HEK293 (cell line): ENCODE results near the gene SLC39A1.

Experiments
- CTCF ChIA-PET: fragments of 350-600 bp; formaldehyde crosslinking; extraction: SDS; loops from one replicate; lab custom pipeline; 2021; ENCODE audit warnings: antibody characterized with exemption; lab: Yijun Ruan, JAX
- POLR2A ChIA-PET: fragments of 300-600 bp; formaldehyde crosslinking; extraction: SDS; loops from one replicate; lab custom pipeline; 2020; ENCODE audit warnings: antibody characterized with exemption, inconsistent platforms; lab: Yijun Ruan, JAX
- H3K27ac ChIP-seq: fragments of 200-500 bp; sonication (Bioruptor generic); 2 replicates; pipeline ENCODE4 v1.5.1; 2014; ENCODE audit warnings: low read depth, low read length, control low read depth, inconsistent platforms; ENCODE audit errors: extremely low read depth
- H3K36me3 ChIP-seq, 2 experiments: fragments of 200-500 bp in 1 of 2; sonication (Bioruptor generic) in 1 of 2; 1 replicate in 1 of 2; 2 replicates in 1 of 2; pipeline ENCODE4 v1.5.1; 2014 to 2017; ENCODE audit warnings: inconsistent platforms in 2 of 2, low read length in 2 of 2; ENCODE audit not compliant: control insufficient read depth in 2 of 2, insufficient read depth in 1 of 2
- H3K4me1 ChIP-seq: fragments of 200-500 bp; sonication (Bioruptor generic); 2 replicates; pipeline ENCODE4 v1.5.1; 2014; ENCODE audit warnings: mild to moderate bottlenecking, low read length, inconsistent platforms; ENCODE audit not compliant: control insufficient read depth, insufficient read depth
- H3K4me3 ChIP-seq: 2 replicates; pipeline ENCODE4 v1.5.1; 2011; ENCODE audit warnings: low read depth, mild to moderate bottlenecking, control low read depth, low read length, moderate library complexity
- H3K9me3 ChIP-seq: fragments of 200-500 bp; sonication (Bioruptor generic); 2 replicates; pipeline ENCODE4 v1.5.1; 2014; ENCODE audit warnings: low read depth, low read length, inconsistent platforms; ENCODE audit not compliant: control insufficient read depth, insufficient read depth
- SALL2 ChIP-seq: fragments of 450-650 bp; formaldehyde crosslinking; IDR thresholded peaks from 2 replicates; pipeline ENCODE4 v1.5.0; 2017; ENCODE audit warnings: missing biosample characterization, mild to moderate bottlenecking, missing genetic modification characterization, borderline replicate concordance
- SETDB1 ChIP-seq: IDR thresholded peaks from one replicate; pipeline ENCODE4 v1.6.1; 2017; ENCODE audit warnings: mild to moderate bottlenecking, low read length, moderate library complexity, mixed read lengths; ENCODE audit not compliant: insufficient read length
- WT1 ChIP-seq: fragments of 450-650 bp; formaldehyde crosslinking; IDR thresholded peaks from 2 replicates; pipeline ENCODE4 v1.5.1; 2016; ENCODE audit warnings: missing biosample characterization, missing genetic modification characterization
- ZBTB17 ChIP-seq: fragments of 450-650 bp; formaldehyde crosslinking; IDR thresholded peaks from 2 replicates; pipeline ENCODE4 v1.5.1; 2016; ENCODE audit warnings: missing biosample characterization, missing genetic modification characterization
- ZBTB20 ChIP-seq: fragments of 450-650 bp; formaldehyde crosslinking; IDR thresholded peaks from 2 replicates; pipeline ENCODE4 v1.5.1; 2016; ENCODE audit warnings: missing biosample characterization, missing genetic modification characterization
- ZBTB21 ChIP-seq: fragments of 450-650 bp; formaldehyde crosslinking; IDR thresholded peaks from 2 replicates; pipeline ENCODE4 v1.5.1; 2017; ENCODE audit warnings: missing biosample characterization, missing genetic modification characterization
- ZBTB48 ChIP-seq: fragments of 450-650 bp; formaldehyde crosslinking; IDR thresholded peaks from 2 replicates; pipeline ENCODE4 v1.5.1; 2016; ENCODE audit warnings: missing biosample characterization, missing genetic modification characterization
- ZEB2 ChIP-seq: fragments of 450-650 bp; formaldehyde crosslinking; IDR thresholded peaks from 2 replicates; pipeline ENCODE4 v1.5.1; 2016; ENCODE audit warnings: missing biosample characterization, missing genetic modification characterization
- ZIC2 ChIP-seq: fragments of 450-650 bp; formaldehyde crosslinking; IDR thresholded peaks from 2 replicates; pipeline ENCODE4 v1.5.1; 2016; ENCODE audit warnings: missing biosample characterization, missing genetic modification characterization
- ZNF121 ChIP-seq: fragments of 450-650 bp; formaldehyde crosslinking; IDR thresholded peaks from 2 replicates; pipeline ENCODE4 v1.5.1; 2016; ENCODE audit warnings: missing biosample characterization, missing genetic modification characterization
- ZNF280D ChIP-seq: fragments of 450-650 bp; formaldehyde crosslinking; IDR thresholded peaks from 2 replicates; pipeline ENCODE4 v1.5.1; 2016; ENCODE audit warnings: missing biosample characterization, missing genetic modification characterization
- ZNF302 ChIP-seq: fragments of 450-650 bp; formaldehyde crosslinking; IDR thresholded peaks from 2 replicates; pipeline ENCODE4 v1.5.1; 2016; ENCODE audit warnings: missing biosample characterization, missing genetic modification characterization, low read depth
- ZNF335 ChIP-seq: fragments of 450-650 bp; formaldehyde crosslinking; conservative IDR thresholded peaks from 2 replicates; pipeline ENCODE4 v1.5.1; 2016; ENCODE audit warnings: missing biosample characterization, missing genetic modification characterization
- ZNF37A ChIP-seq: fragments of 450-650 bp; IDR thresholded peaks from 2 replicates; pipeline ENCODE4 v1.5.1; 2018; ENCODE audit warnings: missing biosample characterization, missing genetic modification characterization
- ZNF398 ChIP-seq: fragments of 450-650 bp; formaldehyde crosslinking; IDR thresholded peaks from 2 replicates; pipeline ENCODE4 v1.5.1; 2017; ENCODE audit warnings: missing biosample characterization, missing genetic modification characterization
- ZNF510 ChIP-seq: fragments of 450-650 bp; formaldehyde crosslinking; IDR thresholded peaks from 2 replicates; pipeline ENCODE4 v1.5.1; 2018; ENCODE audit warnings: mild to moderate bottlenecking, missing genetic modification characterization, missing biosample characterization; ENCODE audit not compliant: insufficient replicate concordance
- ZNF544 ChIP-seq: fragments of 450-650 bp; formaldehyde crosslinking; IDR thresholded peaks from 2 replicates; pipeline ENCODE4 v1.5.0; 2017; ENCODE audit warnings: missing biosample characterization, missing genetic modification characterization
- ZNF548 ChIP-seq: fragments of 450-650 bp; formaldehyde crosslinking; IDR thresholded peaks from 2 replicates; pipeline ENCODE4 v1.5.1; 2016; ENCODE audit warnings: missing biosample characterization, missing genetic modification characterization
- ZNF654 ChIP-seq: fragments of 450-650 bp; formaldehyde crosslinking; IDR thresholded peaks from 2 replicates; pipeline ENCODE4 v1.5.1; 2016; ENCODE audit warnings: low read depth, missing biosample characterization, missing genetic modification characterization
- ZNF664 ChIP-seq: fragments of 450-650 bp; formaldehyde crosslinking; IDR thresholded peaks from 2 replicates; pipeline ENCODE4 v1.5.1; 2016; ENCODE audit warnings: missing biosample characterization, missing genetic modification characterization
- ZNF677 ChIP-seq: fragments of 450-650 bp; IDR thresholded peaks from 2 replicates; pipeline ENCODE4 v1.5.0; 2018; ENCODE audit warnings: missing biosample characterization, mild to moderate bottlenecking, missing genetic modification characterization, moderate library complexity
- ZNF747 ChIP-seq: fragments of 450-650 bp; formaldehyde crosslinking; IDR thresholded peaks from 2 replicates; pipeline ENCODE4 v1.5.1; 2016; ENCODE audit warnings: missing biosample characterization, missing genetic modification characterization
- ZNF76 ChIP-seq: fragments of 450-650 bp; formaldehyde crosslinking; IDR thresholded peaks from 2 replicates; pipeline ENCODE4; 2016; ENCODE audit warnings: low read depth, missing biosample characterization, missing genetic modification characterization, borderline replicate concordance
- TF ChIP-seq, protein P1 (sequence below): fragments of 450-650 bp; formaldehyde crosslinking; IDR thresholded peaks from 2 replicates; pipeline ENCODE4 v1.5.1; 2016; ENCODE audit warnings: missing biosample characterization, missing genetic modification characterization
- TF ChIP-seq, protein P2 (sequence below): fragments of 450-650 bp; formaldehyde crosslinking; conservative IDR thresholded peaks from 2 replicates; pipeline ENCODE4 v1.5.1; 2016; ENCODE audit warnings: low read depth, missing biosample characterization, missing genetic modification characterization

Gene SLC39A1

GRCh38 chr1:153985341-153985912 lies 22.1 kb upstream of the SLC39A1 start:
- Histone ChIP-seq H3K27ac (peak overlapping the region; percentile 57; the same call in 1 of the 2 replicates), H3K36me3 (peaks cover 7 to 35% of the 10 kb centered on the region in 2 experiments), H3K4me3 (peak overlapping the region; percentile 59), H3K4me1 (peaks cover 8% of the 10 kb centered on the region; the same call in 1 of the 2 replicates), H3K9me3 (no peaks in the 10 kb centered on the region)
- ChIA-PET POLR2A (interaction anchor here (0.5 to 6.3 kb wide), 7 partner anchors 8 to 258 kb away, joined by 4 to 114 read pairs (median 6); partner anchors contain the start of genes CREB3L4, CRTC2, DENND4B and INTS3), CTCF (interaction anchor here (0.7 to 4.3 kb wide), 12 partner anchors 7 to 634 kb away, joined by 3 to 46 read pairs (median 7); partner anchors contain the start of genes CREB3L4, DENND4B, JTB and NPR1)
- peak; percentile 23; the same call in 1 of the 2 replicates for TF ChIP-seq ZNF335 (tag by site-specific recombination)
- 0 out of 2 replicates have a peak, but pooled peaks have one; percentile 19 for TF ChIP-seq WT1 (tag by site-specific recombination)
- no peak for TF ChIP-seq ZNF664 (tag by site-specific recombination)
- no peak for TF ChIP-seq ZNF302 (tag by site-specific recombination)
- TF ChIP-seq ZNF677 (tag by site-specific recombination) = no peak
- TF ChIP-seq ZNF398 (tag by site-specific recombination) = peak; percentile 35
- TF ChIP-seq, protein P1, sequence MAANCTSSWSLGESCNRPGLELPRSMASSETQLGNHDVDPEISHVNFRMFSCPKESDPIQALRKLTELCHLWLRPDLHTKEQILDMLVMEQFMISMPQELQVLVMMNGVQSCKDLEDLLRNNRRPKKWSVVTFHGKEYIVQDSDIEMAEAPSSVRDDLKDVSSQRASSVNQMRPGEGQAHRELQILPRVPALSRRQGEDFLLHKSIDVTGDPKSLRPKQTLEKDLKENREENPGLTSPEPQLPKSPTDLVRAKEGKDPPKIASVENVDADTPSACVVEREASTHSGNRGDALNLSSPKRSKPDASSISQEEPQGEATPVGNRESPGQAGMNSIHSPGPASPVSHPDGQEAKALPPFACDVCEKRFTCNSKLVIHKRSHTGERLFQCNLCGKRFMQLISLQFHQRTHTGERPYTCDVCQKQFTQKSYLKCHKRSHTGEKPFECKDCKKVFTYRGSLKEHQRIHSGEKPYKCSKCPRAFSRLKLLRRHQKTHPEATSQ (tag by site-specific recombination) = no peak
- peak; percentile 22; the same call in 1 of the 2 replicates for TF ChIP-seq ZBTB17 (tag by site-specific recombination)
- TF ChIP-seq SALL2 (tag by site-specific recombination) = no peak
- TF ChIP-seq ZBTB21 (tag by site-specific recombination) = no peak
- no peak for TF ChIP-seq ZNF510 (tag by site-specific recombination)
- no peak for TF ChIP-seq ZNF747
- TF ChIP-seq ZNF548 (tag by site-specific recombination) = no peak
- TF ChIP-seq ZNF37A (tag by site-specific recombination) = no peak
- no peak for TF ChIP-seq SETDB1
- TF ChIP-seq ZBTB48 = 0 out of 2 replicates have a peak, but pooled peaks have one; percentile 19
- no peak for TF ChIP-seq ZNF654 (tag by site-specific recombination)
- peak; percentile 76 for TF ChIP-seq ZBTB20 (tag by site-specific recombination)
- no peak for TF ChIP-seq ZNF544 (tag by site-specific recombination)
- peak; percentile 52 for TF ChIP-seq ZIC2 (tag by site-specific recombination)
- peak; percentile 15; the same call in 1 of the 2 replicates for TF ChIP-seq ZNF280D (tag by site-specific recombination)
- TF ChIP-seq ZNF121 (tag by site-specific recombination) = no peak
- TF ChIP-seq, protein P2, sequence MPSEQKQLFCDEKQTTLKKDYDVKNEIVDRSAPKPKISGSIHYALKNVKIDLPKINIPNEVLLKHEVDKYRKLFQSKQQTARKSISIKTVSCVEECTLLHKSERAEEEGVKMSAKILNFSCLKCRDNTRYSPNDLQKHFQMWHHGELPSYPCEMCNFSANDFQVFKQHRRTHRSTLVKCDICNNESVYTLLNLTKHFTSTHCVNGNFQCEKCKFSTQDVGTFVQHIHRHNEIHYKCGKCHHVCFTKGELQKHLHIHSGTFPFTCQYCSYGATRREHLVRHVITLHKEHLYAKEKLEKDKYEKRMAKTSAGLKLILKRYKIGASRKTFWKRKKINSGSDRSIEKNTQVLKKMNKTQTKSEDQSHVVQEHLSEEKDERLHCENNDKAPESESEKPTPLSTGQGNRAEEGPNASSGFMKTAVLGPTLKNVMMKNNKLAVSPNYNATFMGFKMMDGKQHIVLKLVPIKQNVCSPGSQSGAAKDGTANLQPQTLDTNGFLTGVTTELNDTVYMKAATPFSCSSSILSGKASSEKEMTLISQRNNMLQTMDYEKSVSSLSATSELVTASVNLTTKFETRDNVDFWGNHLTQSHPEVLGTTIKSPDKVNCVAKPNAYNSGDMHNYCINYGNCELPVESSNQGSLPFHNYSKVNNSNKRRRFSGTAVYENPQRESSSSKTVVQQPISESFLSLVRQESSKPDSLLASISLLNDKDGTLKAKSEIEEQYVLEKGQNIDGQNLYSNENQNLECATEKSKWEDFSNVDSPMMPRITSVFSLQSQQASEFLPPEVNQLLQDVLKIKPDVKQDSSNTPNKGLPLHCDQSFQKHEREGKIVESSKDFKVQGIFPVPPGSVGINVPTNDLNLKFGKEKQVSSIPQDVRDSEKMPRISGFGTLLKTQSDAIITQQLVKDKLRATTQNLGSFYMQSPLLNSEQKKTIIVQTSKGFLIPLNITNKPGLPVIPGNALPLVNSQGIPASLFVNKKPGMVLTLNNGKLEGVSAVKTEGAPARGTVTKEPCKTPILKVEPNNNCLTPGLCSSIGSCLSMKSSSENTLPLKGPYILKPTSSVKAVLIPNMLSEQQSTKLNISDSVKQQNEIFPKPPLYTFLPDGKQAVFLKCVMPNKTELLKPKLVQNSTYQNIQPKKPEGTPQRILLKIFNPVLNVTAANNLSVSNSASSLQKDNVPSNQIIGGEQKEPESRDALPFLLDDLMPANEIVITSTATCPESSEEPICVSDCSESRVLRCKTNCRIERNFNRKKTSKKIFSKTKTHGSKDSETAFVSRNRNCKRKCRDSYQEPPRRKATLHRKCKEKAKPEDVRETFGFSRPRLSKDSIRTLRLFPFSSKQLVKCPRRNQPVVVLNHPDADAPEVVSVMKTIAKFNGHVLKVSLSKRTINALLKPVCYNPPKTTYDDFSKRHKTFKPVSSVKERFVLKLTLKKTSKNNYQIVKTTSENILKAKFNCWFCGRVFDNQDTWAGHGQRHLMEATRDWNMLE (tag by site-specific recombination) = no peak
- TF ChIP-seq ZNF76 (tag by site-specific recombination) = peak; percentile 45; the same call in 1 of the 2 replicates
- TF ChIP-seq ZEB2 (tag by site-specific recombination) = 0 out of 2 replicates have a peak, but pooled peaks have one; percentile 9
